ENCODE data around the gene PGAP2. TPM values are rescaled to one million over a fixed set of nuclear protein-coding genes. Genes with fewer than 3 reads are reported as not detected.

The PGAP2 gene
- total RNA-seq, 1 experiment from 2014 or later = 37.4 TPM

DNA sequence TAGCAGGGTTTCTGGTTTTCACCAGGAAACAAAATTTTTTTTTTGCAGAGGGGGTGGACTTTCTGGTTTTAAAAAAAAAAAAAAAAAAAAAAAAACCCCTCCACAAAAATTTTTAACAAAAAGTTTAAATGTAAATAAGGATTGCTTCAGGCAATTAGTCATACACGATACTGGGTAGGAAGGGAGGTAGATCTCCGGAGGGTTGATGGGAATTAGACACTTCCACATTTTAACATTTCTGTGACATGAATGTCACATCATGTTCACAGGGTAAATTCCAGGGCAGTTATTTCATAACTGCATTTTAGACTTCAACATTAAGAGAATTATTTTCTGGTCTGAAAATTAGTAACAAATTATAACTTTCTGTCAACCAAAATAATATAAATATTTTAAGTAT, 26.9 kb upstream of the PGAP2 start:
- no peak overlapping the region for H2BK20ac ChIP-seq (ENCODE audit: low read depth, low read length, poor library complexity, severe bottlenecking)
- TF ChIP-seq, protein P1, sequence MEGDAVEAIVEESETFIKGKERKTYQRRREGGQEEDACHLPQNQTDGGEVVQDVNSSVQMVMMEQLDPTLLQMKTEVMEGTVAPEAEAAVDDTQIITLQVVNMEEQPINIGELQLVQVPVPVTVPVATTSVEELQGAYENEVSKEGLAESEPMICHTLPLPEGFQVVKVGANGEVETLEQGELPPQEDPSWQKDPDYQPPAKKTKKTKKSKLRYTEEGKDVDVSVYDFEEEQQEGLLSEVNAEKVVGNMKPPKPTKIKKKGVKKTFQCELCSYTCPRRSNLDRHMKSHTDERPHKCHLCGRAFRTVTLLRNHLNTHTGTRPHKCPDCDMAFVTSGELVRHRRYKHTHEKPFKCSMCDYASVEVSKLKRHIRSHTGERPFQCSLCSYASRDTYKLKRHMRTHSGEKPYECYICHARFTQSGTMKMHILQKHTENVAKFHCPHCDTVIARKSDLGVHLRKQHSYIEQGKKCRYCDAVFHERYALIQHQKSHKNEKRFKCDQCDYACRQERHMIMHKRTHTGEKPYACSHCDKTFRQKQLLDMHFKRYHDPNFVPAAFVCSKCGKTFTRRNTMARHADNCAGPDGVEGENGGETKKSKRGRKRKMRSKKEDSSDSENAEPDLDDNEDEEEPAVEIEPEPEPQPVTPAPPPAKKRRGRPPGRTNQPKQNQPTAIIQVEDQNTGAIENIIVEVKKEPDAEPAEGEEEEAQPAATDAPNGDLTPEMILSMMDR (conservative IDR thresholded peaks at IDR 0.05) = no peak
- no peak overlapping the region for H2BK5ac ChIP-seq (ENCODE audit: insufficient read length, low read length)
- WGBS (ENCODE audit: extremely low coverage, insufficient read length, low lambda C conversion rate) = no CpG with 5 or more reads among the region's 2 CpGs
- H2BK12ac ChIP-seq (ENCODE audit: insufficient read length, low read depth, low read length) = no peak overlapping the region
- no peaks in the 10 kb centered on the region for H3K9me3 ChIP-seq (ENCODE audit: control insufficient read depth, low read depth, low read length)
- no peak overlapping the region for H3K23ac ChIP-seq (ENCODE audit: insufficient read length, low read depth, low read length)
- no peak overlapping the region for H3K4ac ChIP-seq (ENCODE audit: low read depth, low read length)
- H3K23me2 ChIP-seq (ENCODE audit: insufficient read length, low read depth, low read length, poor library complexity, severe bottlenecking) = no peaks in the 10 kb centered on the region
- no peak overlapping the region for H2BK120ac ChIP-seq (ENCODE audit: low read depth, low read length, poor library complexity, severe bottlenecking)
- Mint-ChIP-seq H3K36me3 (ENCODE audit: insufficient read depth in 1 of 3, low read depth in 3 of 3) (peaks cover 32 to 59% (median 57%) of the 10 kb centered on the region in 3 experiments), H3K4me3 (no peak overlapping the region), H3K27ac (no peak overlapping the region), H3K27me3 (ENCODE audit: low read depth) (no peaks in the 10 kb centered on the region), H3K9me3 (no peaks in the 10 kb centered on the region), H3K4me1 (peaks cover 6 to 8% of the 10 kb centered on the region in 2 experiments)
- H3K79me2 ChIP-seq (ENCODE audit: insufficient read depth, low read length) = peaks cover 13% of the 10 kb centered on the region; the same call in 1 of the 2 replicates
- H4K8ac ChIP-seq (replicated peaks; ENCODE audit: insufficient read length, low read depth, low read length) = no peak overlapping the region
- no peak for DNase-seq
- H3K4me2 ChIP-seq (ENCODE audit: insufficient read depth, insufficient read length, low read length) = no peak overlapping the region
- no peak overlapping the region for H3K14ac ChIP-seq (ENCODE audit: insufficient read depth, low read length)
- no peak overlapping the region for H2AK5ac ChIP-seq (ENCODE audit: insufficient read length, low read length)
- H4K20me1 ChIP-seq (ENCODE audit: control insufficient read depth, insufficient read depth, insufficient read length) = no peaks in the 10 kb centered on the region
- no peak overlapping the region for H3T11ph ChIP-seq (ENCODE audit: low read length)
- no peak overlapping the region for H2AFZ ChIP-seq (ENCODE audit: low read length)
- H3K79me1 ChIP-seq (ENCODE audit: insufficient read depth, low read depth, low read length, poor library complexity, severe bottlenecking) = peaks cover 8% of the 10 kb centered on the region
- H3K56ac ChIP-seq (ENCODE audit: insufficient read length, low read depth, low read length) = no peak overlapping the region
- H3K9ac ChIP-seq (ENCODE audit: extremely low read depth, insufficient read length, low read length) = no peak overlapping the region
- H3K27ac ChIP-seq (ENCODE audit: insufficient read length, low read depth, low read length) = no peak overlapping the region
- H4K91ac ChIP-seq (ENCODE audit: insufficient read length, low read depth, low read length) = no peak overlapping the region
- no peak overlapping the region for H2BK15ac ChIP-seq (ENCODE audit: low read depth, low read length)
- no peak overlapping the region for H4K5ac ChIP-seq (ENCODE audit: insufficient read length, low read depth, low read length)
- no peak overlapping the region for H3K18ac ChIP-seq (ENCODE audit: insufficient read length, low read depth, low read length)
- no peaks in the 10 kb centered on the region for H3K4me1 ChIP-seq (ENCODE audit: insufficient read depth, low read length)
- no peaks in the 10 kb centered on the region for H3K27me3 ChIP-seq (ENCODE audit: insufficient read depth, low read length)
